ENCODE results near the gene AP3B1.

The AP3B1 gene

GRCh38 chr5:78016863-78017529 is 277.5 kb downstream of the AP3B1 start:
- Histone ChIP-seq H3K27me3 (ENCODE audit: low read depth, low read length) (no peaks in the 10 kb centered on the region), H3K79me2 (ENCODE audit: low read length) (no peaks in the 10 kb centered on the region), H4K20me1 (ENCODE audit: insufficient read depth, low read length) (no peaks in the 10 kb centered on the region), H3K27ac (ENCODE audit: low read length) (no peak overlapping the region), H2AFZ (ENCODE audit: low read depth, low read length) (no peak overlapping the region), H3K4me1 (ENCODE audit: low read length) (no peaks in the 10 kb centered on the region), H3K9ac (ENCODE audit: low read length) (no peak overlapping the region), H3K9me3 (ENCODE audit: insufficient read depth, low read length) (no peaks in the 10 kb centered on the region), H3K36me3 (replicated peaks; ENCODE audit: low read depth, low read length) (no peaks in the 10 kb centered on the region), H3K4me3 (ENCODE audit: low read length) (no peak overlapping the region), H3K4me2 (ENCODE audit: low read length) (no peak overlapping the region)
- TF ChIP-seq CTCF (IDR thresholded peaks at IDR 0.05; ENCODE audit: low read depth, low read length) (no peak), EZH2phosphoT487 (IDR thresholded peaks at IDR 0.05; ENCODE audit: low read depth) (no peak)

- H3K27ac ChIP-seq (ENCODE audit: low read length): no peak overlapping the region
- no peaks in the 10 kb centered on the region for H3K27me3 ChIP-seq (ENCODE audit: low read depth, low read length)
- TF ChIP-seq CTCF (IDR thresholded peaks at IDR 0.05; ENCODE audit: low read depth, low read length): no peak
- TF ChIP-seq EZH2phosphoT487 (IDR thresholded peaks at IDR 0.05; ENCODE audit: low read depth): no peak
Measured at GRCh38 chr5:78009937-78010527, 284.5 kb downstream of the AP3B1 start.

GRCh38 chr5:78008356-78008967 is 286.0 kb downstream of the AP3B1 start:
- Histone ChIP-seq H3K27me3 (ENCODE audit: low read depth, low read length) (no peaks in the 10 kb centered on the region), H3K9ac (ENCODE audit: low read length) (no peak overlapping the region), H3K4me2 (ENCODE audit: low read length) (no peak overlapping the region), H3K27ac (ENCODE audit: low read length) (no peak overlapping the region), H3K4me1 (ENCODE audit: low read length) (peaks cover 4% of the 10 kb centered on the region), H3K36me3 (replicated peaks; ENCODE audit: low read depth, low read length) (no peaks in the 10 kb centered on the region), H4K20me1 (ENCODE audit: insufficient read depth, low read length) (no peaks in the 10 kb centered on the region), H3K4me3 (ENCODE audit: low read length) (no peak overlapping the region), H3K9me3 (ENCODE audit: insufficient read depth, low read length) (no peaks in the 10 kb centered on the region), H2AFZ (ENCODE audit: low read depth, low read length) (no peak overlapping the region), H3K79me2 (ENCODE audit: low read length) (no peaks in the 10 kb centered on the region)
- TF ChIP-seq EZH2phosphoT487 (IDR thresholded peaks at IDR 0.05; ENCODE audit: low read depth): no peak
- peak; percentile 79 for TF ChIP-seq CTCF (IDR thresholded peaks at IDR 0.05; ENCODE audit: low read depth, low read length)

More at GRCh38 chr5:78009937-78010527, 284.5 kb downstream of the AP3B1 start:
- H3K4me3 ChIP-seq (ENCODE audit: low read length): no peak overlapping the region
- H3K4me1 ChIP-seq (ENCODE audit: low read length): no peaks in the 10 kb centered on the region
- H4K20me1 ChIP-seq (ENCODE audit: insufficient read depth, low read length): no peaks in the 10 kb centered on the region
- H3K36me3 ChIP-seq (replicated peaks; ENCODE audit: low read depth, low read length): no peaks in the 10 kb centered on the region
- no peak overlapping the region for H3K4me2 ChIP-seq (ENCODE audit: low read length)
- H3K9ac ChIP-seq (ENCODE audit: low read length): no peak overlapping the region
- H2AFZ ChIP-seq (ENCODE audit: low read depth, low read length): no peak overlapping the region
- H3K9me3 ChIP-seq (ENCODE audit: insufficient read depth, low read length): no peaks in the 10 kb centered on the region
- no peaks in the 10 kb centered on the region for H3K79me2 ChIP-seq (ENCODE audit: low read length)

GRCh38 chr5:78007233-78007632 is 287.3 kb downstream of the AP3B1 start:
- Histone ChIP-seq H3K27me3 (ENCODE audit: low read depth, low read length) (no peaks in the 10 kb centered on the region), H3K36me3 (replicated peaks; ENCODE audit: low read depth, low read length) (no peaks in the 10 kb centered on the region), H3K9ac (ENCODE audit: low read length) (no peak overlapping the region), H4K20me1 (ENCODE audit: insufficient read depth, low read length) (no peaks in the 10 kb centered on the region), H3K9me3 (ENCODE audit: insufficient read depth, low read length) (no peaks in the 10 kb centered on the region), H3K27ac (ENCODE audit: low read length) (no peak overlapping the region), H3K4me1 (ENCODE audit: low read length) (peaks cover 16% of the 10 kb centered on the region), H3K4me2 (ENCODE audit: low read length) (no peak overlapping the region), H3K79me2 (ENCODE audit: low read length) (no peaks in the 10 kb centered on the region), H3K4me3 (ENCODE audit: low read length) (no peak overlapping the region), H2AFZ (ENCODE audit: low read depth, low read length) (no peak overlapping the region)
- no peak for TF ChIP-seq EZH2phosphoT487 (IDR thresholded peaks at IDR 0.05; ENCODE audit: low read depth)
- TF ChIP-seq CTCF (IDR thresholded peaks at IDR 0.05; ENCODE audit: low read depth, low read length): no peak

Measured in OCI-LY3 (cell line).